ENCODE data around the gene KRTAP5-7. TPM values are rescaled to one million over a fixed set of nuclear protein-coding genes. Genes with fewer than 3 reads are reported as not detected.

The KRTAP5-7 gene
- total RNA-seq, 4 donors from 2014 or later = 0.41 to 4.5 (median 1.3) TPM; not detected in 1

GRCh38 chr11:71577469-71578004, 50.5 kb downstream of the KRTAP5-7 start:
- H3K4me1 ChIP-seq = peaks cover 0 to 7% (median 0%) of the 10 kb centered on the region in 4 donors
- intact Hi-C loops (cut with DNase I; ENCODE audit: low total_unique reads) = loop anchor here (10.0 kb wide), 1 partner anchor 547 kb away; no protein-coding TSS in a partner anchor
- no peaks in the 10 kb centered on the region for H3K27me3 ChIP-seq
- no peak for DNase-seq
- no peak overlapping the region for H3K27ac ChIP-seq
- H3K4me3 ChIP-seq = no peak overlapping the region
- H3K36me3 ChIP-seq = no peaks in the 10 kb centered on the region
- 77 to 86% methylated on average over 7 of the region's 7 CpGs for WGBS, 2 donors (ENCODE audit: low coverage in 1 of 2)
- TF ChIP-seq POLR2A (IDR thresholded peaks at IDR 0.05) (no peak), EP300 (IDR thresholded peaks at IDR 0.05; ENCODE audit: low read depth) (no peak), POLR2AphosphoS5 (IDR thresholded peaks at IDR 0.05) (no peak), CTCF (IDR thresholded peaks at IDR 0.05) (no peak)
- in situ Hi-C loops (cut with MboI; ENCODE audit: low pct_ligation_motif_present in 1 of 4, low pct_unique_long_range_greater_than_20kb in 1 of 4, low sequenced_read_pairs in 3 of 4) = no loop called here
- no peaks in the 10 kb centered on the region for H3K9me3 ChIP-seq

Small RNA genes within 50 kb of the gene (small RNA-seq; reads per million reads assigned to genes)
- 0 reads per million in 4 donors for gene AP000867.1

Other genes starting within 250 kb of the KRTAP5-7 start
- gene DHCR7, start 78.9 kb upstream of the KRTAP5-7 start, total RNA-seq = 10 to 100 TPM in 3 of 4 donors, 1 to 10 TPM in 1; 5.6 to 76.7 (median 31.5) TPM
- 100 to 1,000 TPM; 144 to 271 (median 195) TPM for gene NADSYN1, start 74.1 kb upstream of the KRTAP5-7 start, total RNA-seq
- gene KRTAP5-8, start 10.8 kb downstream of the KRTAP5-7 start, total RNA-seq = 1 to 10 TPM in 1 of 4 donors, under 1 TPM in 2, not detected in 1; 0.41 to 3.2 (median 0.48) TPM
- gene KRTAP5-9, start 21.2 kb downstream of the KRTAP5-7 start, total RNA-seq = under 1 TPM in 2 of 4 donors, not detected in 2; 0.41 to 0.79 TPM
- 1 to 10 TPM in 1 of 4 donors, not detected in 3; 1.8 TPM for gene KRTAP5-10, start 38.3 kb downstream of the KRTAP5-7 start, total RNA-seq
- gene KRTAP5-11, start 55.6 kb downstream of the KRTAP5-7 start, total RNA-seq = not detected

Measured in transverse colon (tissue), 4 donors.